Stimulated activated CD8-positive, alpha-beta memory T cell treated with anti-CD3 and anti-CD28 coated beads, Interleukin-4, amount 100 ng/mL, for 1 hour (primary cell): ENCODE results near the gene ROR1.
"Not testable (repeated sequence)": the region's sequence is repeated elsewhere in the genome, so short reads cannot be mapped to it uniquely, and the experiment has no call there.

Source experiments
- DNase-seq, 2 donors: peaks; one replicate each; pipeline ENCODE4 v3.0.0-alpha.2; 2020; ENCODE audit warnings: low read depth in 2 of 2, low spot score in 1 of 2

ROR1 gene

GRCh38 chr1:64087768-64088167, 314.0 kb downstream of the ROR1 start:
- DNase-seq = no peak

- no peak for DNase-seq
Observed at GRCh38 chr1:64090436-64090835, 316.6 kb downstream of the ROR1 start.

GRCh38 chr1:64092851-64093371, 319.1 kb downstream of the ROR1 start:
- no peak for DNase-seq

GRCh38 chr1:64093941-64094340, 320.1 kb downstream of the ROR1 start:
- DNase-seq = no peak

GRCh38 chr1:64095832-64096231, 322.0 kb downstream of the ROR1 start:
- no peak for DNase-seq

GRCh38 chr1:64097859-64098258, 324.0 kb downstream of the ROR1 start:
- no peak for DNase-seq

- no peak for DNase-seq
Observed at GRCh38 chr1:64098436-64098835, 324.6 kb downstream of the ROR1 start.

GRCh38 chr1:64098846-64099582, 325.2 kb downstream of the ROR1 start:
- DNase-seq = no peak

GRCh38 chr1:64100791-64101190, 327.0 kb downstream of the ROR1 start:
- DNase-seq = no peak

GRCh38 chr1:64104585-64104984, 330.8 kb downstream of the ROR1 start:
- DNase-seq = not testable (repeated sequence)

GRCh38 chr1:64107118-64107519, 333.3 kb downstream of the ROR1 start:
- no peak for DNase-seq

GRCh38 chr1:64107632-64108031, 333.8 kb downstream of the ROR1 start:
- no peak for DNase-seq

GRCh38 chr1:64110924-64111777, 337.3 kb downstream of the ROR1 start:
- DNase-seq = no peak

- no peak for DNase-seq
Observed at GRCh38 chr1:64111787-64112186, 338.0 kb downstream of the ROR1 start.

GRCh38 chr1:64112281-64112680, 338.5 kb downstream of the ROR1 start:
- DNase-seq = no peak

GRCh38 chr1:64114012-64114525, 340.3 kb downstream of the ROR1 start:
- DNase-seq = no peak

- no peak for DNase-seq
Observed at GRCh38 chr1:64116537-64116936, 342.7 kb downstream of the ROR1 start.

GRCh38 chr1:64117492-64117891, 343.7 kb downstream of the ROR1 start:
- DNase-seq = no peak

GRCh38 chr1:64121766-64122385, 348.1 kb downstream of the ROR1 start:
- no peak for DNase-seq

GRCh38 chr1:64122588-64122987, 348.8 kb downstream of the ROR1 start:
- DNase-seq = no peak

- no peak for DNase-seq
Observed at GRCh38 chr1:64124704-64125440, 351.1 kb downstream of the ROR1 start.
